ENCODE measurements around the gene GKN1.

- no peak for TF ChIP-seq POLR2A (IDR thresholded peaks at IDR 0.05; ENCODE audit: control extremely low read depth in 1 of 2, low read depth in 2 of 2, low read length in 2 of 2)
- TF ChIP-seq EZH2 (IDR thresholded peaks at IDR 0.05; ENCODE audit: low read depth, low read length, severe bottlenecking) = no peak
- no peak for TF ChIP-seq CTCF (IDR thresholded peaks at IDR 0.05; ENCODE audit: control extremely low read depth in 1 of 3, insufficient read depth in 1 of 3, low read depth in 1 of 3, low read length in 3 of 3)
- no peak for TF ChIP-seq HDAC2 (IDR thresholded peaks at IDR 0.05; ENCODE audit: borderline replicate concordance in 1 of 2, low read depth in 2 of 2, low read length in 2 of 2)
- no peak for TF ChIP-seq POU5F1 (IDR thresholded peaks at IDR 0.05; ENCODE audit: low read depth, low read length)
Measured at GRCh38 chr2:68995916-68996315, 21.5 kb downstream of the GKN1 start.
